SKM-1 treated with dmso at 0.1 percent for 144 hours (cell line): ENCODE data around the gene NOL9.
"Not testable (repeated sequence)": the region's sequence is repeated elsewhere in the genome, so short reads cannot be mapped to it uniquely, and the experiment has no call there.

Experiments
- DNase-seq: peaks from one replicate; lab custom pipeline; 2025; ENCODE audit not compliant: unreplicated experiment; lab: John Stamatoyannopoulos, UW

Gene NOL9

DNA sequence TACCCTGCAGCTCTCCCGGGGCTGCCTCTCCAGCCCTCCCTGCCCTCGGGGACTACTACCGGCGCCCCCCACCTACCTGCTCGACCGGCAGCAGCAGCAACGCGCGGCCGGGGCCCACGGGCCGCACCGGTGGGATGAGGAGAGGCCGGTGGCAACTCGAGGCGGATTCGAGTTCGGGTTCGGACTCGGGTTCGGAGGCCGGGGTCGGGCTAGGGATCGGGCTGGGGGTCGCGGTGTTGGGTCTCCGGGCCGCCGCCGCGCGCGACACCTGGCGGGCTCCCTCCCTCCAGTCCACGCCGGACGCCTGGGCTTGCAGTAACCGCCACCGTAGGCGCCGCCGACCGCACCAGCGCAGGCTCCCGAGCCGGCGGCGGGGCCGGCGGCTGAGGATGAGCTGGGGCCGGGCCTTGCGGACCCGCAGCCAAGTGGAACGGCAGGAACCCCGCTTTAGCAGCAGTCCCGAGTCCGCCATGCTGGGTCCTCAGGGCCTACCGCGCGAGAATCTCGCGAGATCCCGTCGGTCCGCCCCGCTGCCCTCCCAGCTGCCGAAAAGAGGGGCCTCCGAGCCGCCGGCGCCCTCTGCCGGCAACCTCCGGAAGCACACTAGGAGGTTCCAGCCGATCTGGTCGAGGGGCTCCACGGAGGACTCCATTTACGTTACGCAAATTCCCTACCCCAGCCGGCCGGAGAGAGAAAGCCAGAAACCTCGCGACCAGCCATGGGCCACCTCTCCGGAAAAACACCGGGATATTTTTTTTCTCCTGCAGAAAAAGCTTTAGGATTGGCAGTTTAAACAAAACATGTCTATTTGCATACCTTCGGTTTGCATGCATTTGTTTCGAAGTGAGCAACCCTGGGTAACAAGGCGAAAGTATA lies at the start of gene NOL9:
NOL9 (minus strand) TSS at position 483 of the 876 bp plus-strand sequence; CDS start at position 472, 11 bp downstream.
- DNase-seq = peak; percentile 85

DNA sequence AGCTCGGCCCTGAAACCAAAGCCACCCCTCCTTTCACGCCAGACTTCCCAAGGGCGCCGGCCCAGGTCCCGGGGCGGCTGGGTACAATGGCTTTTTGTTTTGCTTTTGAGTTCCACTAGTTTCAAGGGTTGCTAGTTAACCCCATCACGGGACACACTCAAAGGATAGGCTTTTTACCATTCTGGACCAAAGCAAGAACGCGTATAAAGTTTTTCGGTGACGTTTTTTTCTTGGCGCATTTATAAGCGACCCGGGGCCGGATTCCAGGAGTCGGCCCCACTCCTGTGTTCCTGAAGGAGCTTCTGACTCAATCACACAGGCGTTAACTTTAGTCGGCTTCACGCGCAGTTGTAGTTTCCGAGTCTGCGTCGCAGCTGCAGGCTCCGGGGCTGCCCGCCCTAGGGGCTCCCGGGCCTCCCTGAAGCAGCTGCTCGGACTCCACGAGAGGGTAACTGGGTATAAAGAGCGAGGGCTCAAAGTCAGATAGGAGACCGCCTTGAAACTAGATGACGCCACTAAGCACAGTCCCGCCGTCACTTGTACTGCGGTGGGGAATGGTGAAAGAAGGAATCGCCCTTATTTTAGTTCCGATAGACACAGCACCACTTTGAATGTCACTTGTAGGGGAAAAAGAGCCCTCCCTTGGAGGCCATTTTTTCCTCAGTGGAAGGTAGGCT lies 49.1 kb upstream of the NOL9 start:
- DNase-seq = no peak

- peak; percentile 78 for DNase-seq
Measured at GRCh38 chr1:6602669-6603237, 48.4 kb upstream of the NOL9 start, which contains the start of gene KLHL21. Gene KLHL21 (minus strand): TSS chr1:6602869. CDS start chr1:6602817, 52 bp downstream.

GRCh38 chr1:6601923-6602668 lies 47.8 kb upstream of the NOL9 start:
- DNase-seq = no peak

GRCh38 chr1:6601049-6601922 lies 47.0 kb upstream of the NOL9 start:
- DNase-seq = peak; percentile 71

- no peak for DNase-seq
Measured at GRCh38 chr1:6600410-6601048, 46.2 kb upstream of the NOL9 start.

GRCh38 chr1:6599991-6600390 lies 45.7 kb upstream of the NOL9 start:
- not testable (repeated sequence) for DNase-seq

GRCh38 chr1:6599141-6599975 lies 45.0 kb upstream of the NOL9 start:
- peak; percentile 86 for DNase-seq

DNA sequence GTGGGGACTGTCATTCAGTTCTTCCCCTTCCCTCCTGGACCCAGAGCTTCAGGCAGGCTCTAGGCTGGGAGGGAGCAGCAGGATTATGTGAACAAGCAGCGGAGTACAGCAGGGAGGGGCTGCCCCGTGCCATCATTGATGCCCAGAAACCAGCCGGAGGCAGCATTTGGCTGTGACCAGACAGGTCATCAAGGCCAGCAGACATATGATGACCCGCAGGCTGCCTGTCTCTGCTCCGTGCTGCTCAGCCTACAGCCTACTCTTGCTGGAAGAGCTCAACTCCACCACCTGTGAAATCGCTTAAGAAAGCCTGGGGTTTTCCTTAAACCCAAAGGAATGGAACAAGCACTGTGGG lies 43.4 kb upstream of the NOL9 start:
- no peak for DNase-seq

- DNase-seq = no peak
Measured at GRCh38 chr1:6596886-6597776, 42.8 kb upstream of the NOL9 start.

DNA sequence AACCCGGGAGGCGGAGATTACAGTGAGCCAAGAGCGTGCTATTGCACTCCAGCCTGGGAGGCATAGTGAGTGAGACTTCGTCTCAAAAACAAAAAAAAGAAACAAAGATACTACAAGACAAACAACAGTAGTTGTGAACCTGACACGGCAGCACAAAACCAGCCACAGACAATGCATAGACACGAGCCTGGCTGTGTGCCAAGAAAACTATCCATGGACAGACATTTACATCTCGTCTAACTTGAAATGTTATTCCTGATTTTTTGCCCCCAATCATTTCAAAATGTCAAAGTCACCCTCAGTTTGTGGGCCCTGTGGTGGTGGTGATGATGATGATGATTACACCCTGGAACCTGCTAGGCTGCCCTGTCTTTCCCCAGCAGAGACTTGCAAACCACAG lies 42.0 kb upstream of the NOL9 start:
- DNase-seq = no peak

GRCh38 chr1:6594977-6595740 lies 40.8 kb upstream of the NOL9 start:
- no peak for DNase-seq

GRCh38 chr1:6593810-6594209 lies 39.5 kb upstream of the NOL9 start:
- DNase-seq = no peak

- no peak for DNase-seq
Measured at GRCh38 chr1:6592865-6593593, 38.7 kb upstream of the NOL9 start.

DNA sequence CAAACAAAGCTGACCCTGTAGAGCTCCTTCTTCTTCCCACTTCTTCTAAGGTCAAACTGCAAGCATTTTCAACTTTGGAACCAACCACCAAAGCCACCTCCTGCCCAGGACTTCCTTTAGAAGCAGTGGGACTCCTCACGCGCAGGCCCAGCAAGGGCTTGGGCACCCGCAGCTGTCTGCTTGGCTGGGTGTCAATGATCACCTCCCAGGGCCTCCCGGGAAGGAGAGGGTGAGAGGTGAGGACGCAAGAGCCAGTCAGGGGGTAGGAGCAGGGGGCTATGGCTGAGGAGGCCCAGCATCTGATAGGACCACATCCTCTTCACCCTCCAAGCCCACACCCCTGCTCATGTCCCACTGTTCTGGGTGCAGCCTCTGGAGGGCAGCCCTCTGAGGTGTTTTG lies 38.1 kb upstream of the NOL9 start:
- DNase-seq = no peak

- no peak for DNase-seq
Measured at GRCh38 chr1:6591644-6592043, 37.3 kb upstream of the NOL9 start.

DNA sequence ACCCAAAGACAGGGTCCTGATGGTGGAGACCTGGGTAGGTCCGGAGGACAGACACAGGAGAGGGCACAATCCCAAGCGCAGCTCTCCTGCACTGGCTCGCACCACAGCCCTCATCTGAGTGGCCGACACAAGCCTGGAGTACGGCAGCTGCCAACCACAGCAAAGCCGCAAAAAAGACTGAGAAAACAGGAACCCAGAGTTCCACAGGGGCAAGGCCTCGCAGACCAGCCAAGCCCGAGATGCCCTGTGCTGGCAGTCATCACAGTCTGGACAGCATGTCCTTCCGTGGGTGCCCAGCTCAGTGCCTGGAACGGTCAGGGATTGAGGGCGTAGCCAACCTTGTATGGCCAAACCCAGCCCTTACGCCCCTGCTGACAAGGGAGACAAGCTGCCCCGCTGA lies 36.9 kb upstream of the NOL9 start:
- no peak for DNase-seq
